Activated T-helper 9 cell treated with anti-CD3 and anti-CD28 coated beads, Interleukin-2, amount 50 U/mL, for 16 hours (primary cell): ENCODE results near the gene ADAD2.
"Not testable (repeated sequence)": the region's sequence is repeated elsewhere in the genome, so short reads cannot be mapped to it uniquely, and the experiment has no call there.

ENCODE experiments used
- DNase-seq: peaks from one replicate; pipeline ENCODE4 v3.0.0-alpha.2; 2020; ENCODE audit warnings: low read depth

ADAD2 gene

DNA sequence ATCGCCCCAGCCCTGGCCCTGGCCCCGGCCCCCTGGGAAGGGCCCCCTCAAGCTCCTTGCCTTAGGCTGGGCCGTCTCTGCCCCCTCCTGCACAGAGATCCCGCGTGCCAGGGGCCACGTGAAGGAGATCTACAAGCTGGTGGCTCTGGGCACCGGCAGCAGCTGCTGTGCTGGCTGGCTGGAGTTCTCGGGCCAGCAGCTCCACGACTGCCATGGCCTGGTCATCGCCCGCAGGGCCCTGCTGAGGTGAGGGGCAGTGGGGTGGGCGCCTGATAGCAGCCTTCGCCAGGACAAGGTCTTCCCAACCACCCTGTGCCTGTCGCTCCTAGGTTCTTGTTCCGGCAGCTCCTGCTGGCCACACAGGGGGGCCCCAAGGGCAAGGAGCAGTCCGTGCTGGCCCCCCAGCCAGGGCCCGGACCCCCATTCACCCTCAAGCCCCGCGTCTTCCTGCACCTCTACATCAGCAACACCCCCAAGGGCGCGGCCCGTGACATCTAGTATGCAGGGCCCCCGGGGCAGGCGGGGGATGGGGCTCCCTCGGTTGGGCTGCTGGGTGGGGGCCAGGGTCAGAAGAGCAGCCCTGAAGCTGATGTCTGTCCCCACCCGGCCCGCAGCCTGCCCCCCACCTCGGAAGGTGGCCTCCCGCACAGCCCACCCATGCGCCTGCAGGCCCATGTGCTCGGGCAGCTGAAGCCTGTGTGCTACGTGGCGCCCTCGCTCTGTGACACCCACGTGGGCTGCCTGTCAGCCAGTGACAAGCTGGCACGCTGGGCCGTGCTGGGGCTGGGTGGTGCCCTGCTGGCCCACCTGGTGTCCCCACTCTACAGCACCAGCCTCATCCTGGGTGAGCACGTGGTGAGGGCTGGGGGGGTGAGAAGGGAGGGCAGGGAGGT is 4.5 kb downstream of the ADAD2 start:
- DNase-seq: no peak

DNA sequence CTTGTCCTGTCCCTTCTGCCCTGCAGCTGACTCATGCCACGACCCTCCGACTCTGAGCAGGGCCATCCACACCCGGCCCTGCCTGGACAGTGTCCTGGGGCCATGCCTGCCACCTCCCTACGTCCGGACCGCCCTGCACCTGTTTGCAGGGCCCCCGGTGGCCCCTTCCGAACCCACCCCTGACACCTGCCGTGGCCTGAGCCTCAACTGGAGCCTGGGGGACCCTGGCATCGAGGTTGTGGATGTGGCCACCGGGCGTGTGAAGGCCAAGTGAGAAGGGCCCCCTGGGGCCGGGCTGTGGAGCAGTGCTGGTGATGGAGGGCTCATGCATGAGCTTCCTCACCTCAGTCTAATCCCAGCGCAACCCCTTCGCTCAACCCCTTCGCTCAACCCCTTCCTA is 5.1 kb downstream of the ADAD2 start:
- no peak for DNase-seq

DNA sequence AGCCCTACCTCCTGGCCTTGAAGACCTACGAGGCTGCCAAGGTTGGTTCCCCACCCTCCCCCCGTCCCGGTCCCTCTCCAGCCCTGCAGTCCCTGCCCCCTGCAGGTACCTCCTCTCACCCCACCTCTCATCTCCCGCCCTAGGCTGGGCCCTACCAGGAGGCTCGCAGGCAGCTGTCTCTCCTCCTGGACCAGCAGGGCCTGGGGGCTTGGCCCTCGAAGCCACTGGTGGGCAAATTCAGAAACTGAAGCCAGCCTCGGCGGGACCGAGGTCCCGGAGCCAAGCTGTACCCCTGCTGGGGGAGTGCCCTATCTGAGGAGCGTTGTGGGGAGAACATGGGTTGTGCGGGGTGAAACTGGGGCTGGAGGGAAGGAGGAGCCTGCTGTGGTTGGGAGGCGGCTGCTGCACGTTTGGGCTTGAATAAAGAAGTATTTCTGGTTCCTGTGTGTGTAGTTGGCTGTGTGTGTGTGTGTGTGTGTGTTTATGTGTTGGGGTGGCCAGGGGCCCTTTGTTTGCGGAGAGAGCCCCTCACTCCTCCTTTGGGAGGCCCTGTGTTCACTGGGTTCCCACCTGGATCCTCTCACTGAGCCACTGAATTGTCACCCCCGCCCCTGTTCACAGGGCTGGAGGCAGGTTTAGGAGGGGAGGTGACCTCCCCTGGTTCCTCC is 5.9 kb downstream of the ADAD2 start:
- DNase-seq: no peak

DNA sequence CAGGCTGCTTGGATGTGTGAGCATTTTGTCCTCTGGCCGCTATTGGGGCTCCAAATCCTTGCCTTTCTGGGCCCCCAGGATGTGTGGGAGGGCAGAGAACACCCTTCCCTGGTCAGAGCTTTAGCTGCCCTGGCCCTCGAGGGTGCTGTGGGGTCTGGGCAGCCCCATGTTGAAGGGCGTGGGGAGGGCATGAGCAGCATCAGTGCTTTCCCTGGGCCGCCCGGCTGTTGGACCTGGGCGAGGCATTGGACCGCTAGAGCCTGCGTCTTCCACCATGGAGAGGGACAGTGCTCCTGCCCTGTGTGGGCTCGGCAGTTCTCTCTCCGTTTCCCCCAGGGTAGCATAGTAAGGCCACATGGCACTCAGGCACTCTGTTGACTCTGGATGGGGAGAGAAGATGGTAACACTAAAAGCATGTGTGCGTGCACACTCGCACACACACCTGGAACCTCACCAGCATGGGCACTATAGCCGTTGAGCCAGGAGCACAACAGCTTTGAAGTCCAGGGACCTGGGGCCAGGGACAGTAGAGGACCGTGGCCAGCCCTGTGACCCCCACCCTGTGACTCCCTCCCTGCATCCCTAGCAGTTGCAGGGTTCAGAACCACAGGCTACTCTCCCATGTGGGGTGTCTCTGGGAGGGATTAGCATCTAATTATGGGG is 6.6 kb downstream of the ADAD2 start:
- no peak for DNase-seq

DNA sequence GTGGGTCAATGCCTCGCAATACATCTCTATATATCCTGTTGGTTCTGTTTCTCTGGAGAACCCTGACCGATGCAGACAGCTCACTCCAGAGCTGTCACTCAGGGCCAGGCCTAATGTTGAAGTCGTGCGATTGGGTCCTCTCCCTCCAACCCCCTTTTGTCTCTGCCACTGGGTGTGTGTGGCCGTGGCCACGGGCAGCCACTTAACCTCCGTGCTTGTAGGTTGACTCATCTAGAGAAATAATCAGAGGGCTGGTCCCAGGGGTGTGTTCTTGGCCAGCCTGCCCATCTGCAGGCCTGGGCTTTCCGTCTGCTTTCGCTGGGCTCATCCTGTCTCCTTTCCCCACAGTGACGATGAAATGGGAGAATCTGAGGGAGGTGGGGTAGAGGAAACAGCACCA is 7.4 kb downstream of the ADAD2 start:
- no peak for DNase-seq

DNA sequence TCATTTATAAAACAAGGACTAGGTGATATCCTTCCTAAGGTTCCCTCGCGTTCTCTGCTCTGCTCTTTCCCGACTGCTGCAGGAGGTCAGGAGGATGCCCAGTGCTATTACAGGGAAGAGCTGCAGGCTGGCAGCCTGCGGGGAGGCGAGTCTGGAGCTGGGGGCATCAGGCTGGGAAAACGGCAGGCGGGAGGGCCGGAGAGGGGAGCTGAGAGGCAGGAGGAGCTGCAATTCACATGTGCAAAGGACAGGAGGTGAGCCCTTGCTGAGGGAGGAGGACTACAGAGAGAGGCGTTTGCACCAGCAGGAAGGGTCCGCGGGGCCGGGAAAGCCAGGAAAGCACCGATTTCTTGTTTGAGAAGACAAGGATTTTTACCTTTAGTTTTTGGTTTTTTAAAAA is 8.1 kb downstream of the ADAD2 start:
- DNase-seq: no peak

DNA sequence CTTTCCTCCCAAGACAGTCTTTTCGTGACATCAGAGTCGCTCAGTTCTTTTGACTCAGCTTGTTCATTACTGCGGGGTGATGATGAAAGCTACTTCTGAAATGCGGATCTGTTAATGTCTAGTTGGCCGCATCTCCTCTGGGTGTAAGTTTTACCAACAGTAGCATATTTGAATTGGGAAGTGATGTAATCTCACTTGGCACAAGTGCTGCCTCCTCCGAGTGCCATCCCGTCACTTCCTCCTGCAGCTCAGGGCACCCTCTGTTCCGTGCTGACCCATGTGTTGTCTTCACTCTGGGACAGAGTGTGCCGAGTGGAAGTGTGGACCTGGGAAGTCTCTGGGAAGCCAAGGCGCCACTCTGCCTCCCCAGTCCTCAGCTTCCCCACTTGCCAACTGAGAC is 8.9 kb downstream of the ADAD2 start:
- no peak for DNase-seq

DNA sequence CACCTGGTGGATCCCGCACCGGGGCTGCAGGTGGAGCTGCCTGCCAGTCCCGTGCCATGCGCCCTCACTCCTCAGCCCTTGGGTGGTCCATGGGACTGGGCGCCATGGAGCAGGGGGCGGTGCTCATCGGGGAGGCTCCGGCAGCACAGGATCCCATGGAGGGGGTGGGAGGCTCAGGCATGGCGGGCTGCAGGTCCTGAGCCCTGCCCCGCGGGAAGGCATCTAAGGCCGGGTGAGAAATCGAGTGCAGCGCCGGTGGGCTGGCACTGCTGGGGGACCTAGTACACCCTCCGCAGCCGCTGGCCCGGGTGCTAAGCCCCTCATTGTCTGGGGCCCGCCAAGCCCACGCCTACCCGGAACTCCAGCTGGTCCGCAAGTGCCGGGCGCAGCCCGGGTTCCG is 13.6 kb downstream of the ADAD2 start:
- DNase-seq: not testable (repeated sequence)

DNA sequence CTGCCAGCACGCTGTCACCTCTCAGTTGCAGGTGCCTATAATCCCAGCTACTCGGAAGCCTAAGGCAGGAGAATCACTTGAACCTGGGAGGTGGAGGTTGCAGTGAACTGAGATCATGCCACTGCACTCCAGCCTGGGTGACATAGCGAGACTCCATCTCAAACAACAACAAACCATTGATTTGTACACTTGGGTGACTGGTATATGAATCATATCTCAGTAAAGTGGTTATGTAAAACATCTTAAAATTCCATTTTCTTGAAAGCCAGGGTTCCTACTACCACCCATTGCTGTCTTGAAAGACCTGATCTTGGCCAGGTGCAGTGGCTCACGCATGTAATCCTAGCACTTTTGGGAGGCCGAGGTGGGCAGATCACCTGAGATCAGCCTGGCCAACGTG is 14.2 kb downstream of the ADAD2 start:
- DNase-seq: not testable (repeated sequence)

DNA sequence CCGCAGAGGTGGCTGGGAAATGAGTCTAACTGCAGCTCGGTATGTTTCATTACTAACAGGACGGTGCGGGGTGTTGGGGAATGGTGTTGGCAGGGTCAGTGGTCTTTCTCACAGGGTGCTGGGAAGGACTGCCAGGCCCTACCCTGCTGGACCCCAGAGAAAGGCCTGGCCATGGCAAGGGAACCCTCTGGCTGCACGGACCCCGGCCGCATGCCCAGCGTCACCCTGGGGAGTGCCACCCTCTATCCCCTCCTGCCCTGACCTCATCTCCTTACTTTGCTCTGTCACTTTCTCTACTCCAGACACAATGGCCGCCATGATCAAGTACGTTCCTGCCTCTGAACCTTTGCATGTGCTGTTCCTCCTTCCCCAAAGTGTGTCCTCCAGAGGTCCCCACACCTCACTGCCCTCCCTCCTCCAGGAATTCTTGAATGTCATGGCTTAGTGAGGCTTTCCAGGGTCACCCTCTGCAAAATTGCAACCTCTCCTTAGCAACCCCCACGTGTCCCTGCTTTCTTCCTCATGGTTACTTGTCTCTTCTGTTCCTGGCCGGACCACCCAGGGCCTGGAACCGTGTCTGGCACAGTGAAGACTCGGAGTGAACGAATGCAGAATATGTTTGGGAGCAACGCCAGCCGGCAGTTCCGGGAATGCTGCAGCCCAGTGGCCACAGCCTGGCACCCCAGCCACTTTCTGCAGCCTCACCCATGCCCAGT is 15.2 kb downstream of the ADAD2 start:
- DNase-seq: no peak

DNA sequence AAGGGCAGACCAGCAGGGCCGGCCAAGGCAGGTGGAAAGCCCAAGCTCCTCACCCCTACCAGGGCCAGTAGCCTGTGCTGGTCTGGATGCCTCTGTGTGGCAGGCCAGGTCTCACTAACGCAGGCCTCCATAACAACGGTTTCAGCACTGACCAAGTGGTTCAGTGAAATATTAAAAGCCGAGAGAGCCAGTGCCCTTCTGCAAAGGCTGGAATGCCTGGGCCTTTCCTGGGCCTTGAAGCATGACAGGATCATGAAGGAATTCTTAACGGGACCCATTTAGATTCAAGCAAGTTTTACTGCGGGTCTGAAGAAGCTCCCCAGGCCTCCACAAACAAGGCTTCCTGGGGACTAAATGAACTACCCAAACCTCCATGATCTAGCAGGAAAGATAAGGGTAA is 16.3 kb downstream of the ADAD2 start:
- no peak for DNase-seq

DNA sequence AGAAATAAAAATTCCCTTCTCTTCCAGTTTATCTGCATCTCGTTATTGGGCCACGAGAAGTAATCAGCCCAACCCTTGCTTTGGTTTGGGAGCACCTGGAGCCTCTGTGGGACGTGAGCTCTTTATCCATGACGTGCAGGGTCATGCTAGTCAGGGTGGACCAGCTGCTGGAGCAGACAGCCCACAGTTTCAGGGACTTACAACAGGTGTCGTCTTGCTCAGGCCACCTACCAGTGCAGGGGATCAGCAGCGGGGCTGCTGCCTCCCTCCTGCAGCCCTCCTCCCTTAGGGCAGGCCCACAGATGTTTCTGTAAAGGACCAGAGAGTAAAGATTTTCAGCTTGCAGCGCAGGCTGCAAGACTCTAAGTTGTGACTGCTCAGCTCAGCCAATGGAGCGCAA is 16.9 kb downstream of the ADAD2 start:
- no peak for DNase-seq

DNA sequence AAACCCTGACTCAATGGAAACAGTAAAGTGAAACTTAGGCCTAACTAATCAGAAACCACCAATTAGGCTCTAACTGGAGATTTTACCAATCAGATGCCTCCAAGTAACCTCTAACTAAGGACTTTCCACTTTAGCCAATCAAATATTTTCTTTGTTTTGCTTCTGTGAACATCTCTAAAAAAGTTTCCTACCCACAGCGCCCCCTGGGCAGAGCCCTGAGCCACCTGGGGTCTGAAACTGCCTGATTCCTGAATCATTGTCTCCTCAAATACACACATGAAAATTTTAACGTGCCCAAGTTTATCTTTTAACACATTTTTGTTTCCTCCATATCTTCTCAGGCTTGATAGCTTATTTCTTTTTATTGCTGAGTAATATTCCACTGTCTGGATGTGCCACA is 19.0 kb downstream of the ADAD2 start:
- DNase-seq: no peak

DNA sequence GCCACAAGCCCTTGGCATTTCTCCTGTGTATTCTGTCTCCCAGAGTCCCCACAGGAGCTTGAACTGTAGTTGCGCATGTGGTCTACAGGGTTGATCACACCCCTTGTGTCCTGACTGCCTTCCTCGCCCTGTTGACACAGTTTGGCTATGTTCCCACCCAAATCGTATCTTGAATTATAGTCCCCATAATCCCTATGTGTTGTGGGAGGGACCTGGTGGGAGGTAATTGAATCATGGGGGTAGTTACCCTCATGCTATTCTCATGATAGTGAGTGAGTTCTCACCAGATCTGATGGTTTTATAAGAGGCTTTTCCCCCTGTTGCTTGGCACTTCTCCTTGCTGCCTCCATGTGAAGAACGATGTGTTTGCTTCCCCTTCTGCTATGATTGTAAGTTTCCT is 21.2 kb downstream of the ADAD2 start:
- no peak for DNase-seq

DNA sequence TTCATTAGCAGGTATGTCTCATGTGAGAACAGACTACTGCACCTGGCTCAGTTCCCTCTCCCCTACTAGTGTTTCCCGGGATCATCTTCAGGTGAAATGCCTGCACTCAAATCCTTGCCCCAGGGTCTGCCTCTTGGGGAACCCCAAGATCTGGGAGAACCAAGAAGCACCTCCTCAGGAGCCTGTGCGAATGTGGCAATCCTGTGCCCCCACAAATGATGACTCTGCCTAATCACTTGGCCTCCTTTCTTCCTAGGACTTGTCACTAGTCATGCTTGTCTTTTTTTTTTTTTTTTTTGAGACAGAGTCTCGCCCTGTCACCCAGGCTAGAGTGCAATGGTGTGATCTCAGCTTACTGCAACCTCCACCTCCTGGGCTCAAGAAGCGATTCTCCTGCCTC is 21.7 kb downstream of the ADAD2 start:
- DNase-seq: no peak

DNA sequence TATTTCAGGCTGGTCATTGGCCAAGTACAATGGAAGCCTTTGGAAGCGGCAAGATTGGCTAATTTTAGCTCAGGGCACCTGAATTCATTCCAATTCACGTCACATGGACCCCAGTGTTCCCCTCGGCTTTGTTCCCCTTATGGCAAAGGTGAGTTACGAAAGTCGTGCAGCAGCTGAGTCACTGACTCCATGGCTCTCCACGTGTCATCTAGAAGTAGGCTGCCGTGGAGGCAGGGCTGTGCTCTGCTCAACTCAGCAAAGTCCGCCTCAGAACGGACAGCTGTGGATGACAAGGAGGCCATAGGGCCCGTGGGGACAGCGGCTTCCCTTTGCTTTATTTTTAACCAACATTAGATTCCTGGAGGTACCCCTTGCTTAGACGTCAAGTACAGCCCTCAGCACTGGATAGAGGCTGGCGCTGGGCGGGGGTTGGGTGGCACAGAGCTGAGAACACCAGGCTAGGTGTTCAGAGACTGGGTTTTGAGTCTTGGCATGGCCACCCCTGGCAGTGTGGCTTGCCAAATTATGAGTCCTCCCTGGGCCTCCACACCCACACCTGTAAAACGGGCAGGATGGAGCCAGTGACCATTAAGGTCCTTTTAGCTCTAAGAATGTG is 23.6 kb downstream of the ADAD2 start:
- DNase-seq: no peak

DNA sequence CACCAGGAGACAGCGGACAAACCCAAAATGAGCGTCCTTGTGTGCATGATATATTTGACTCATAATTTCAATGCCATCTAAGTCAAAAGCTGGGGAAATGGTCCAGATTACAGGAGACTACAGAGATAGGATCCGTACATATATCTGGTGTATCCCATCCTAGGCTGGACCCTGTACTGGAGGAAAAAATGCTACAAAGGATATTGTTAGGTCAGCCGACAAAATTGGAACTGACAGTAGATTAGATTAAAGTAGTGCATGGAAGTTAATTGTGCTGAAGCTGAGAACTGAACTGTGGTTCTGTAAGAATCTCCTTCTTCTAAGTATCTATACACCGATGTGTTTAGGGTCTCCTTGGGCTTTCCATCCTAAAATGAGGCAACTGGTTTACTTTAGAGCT is 24.6 kb downstream of the ADAD2 start:
- DNase-seq: no peak

DNA sequence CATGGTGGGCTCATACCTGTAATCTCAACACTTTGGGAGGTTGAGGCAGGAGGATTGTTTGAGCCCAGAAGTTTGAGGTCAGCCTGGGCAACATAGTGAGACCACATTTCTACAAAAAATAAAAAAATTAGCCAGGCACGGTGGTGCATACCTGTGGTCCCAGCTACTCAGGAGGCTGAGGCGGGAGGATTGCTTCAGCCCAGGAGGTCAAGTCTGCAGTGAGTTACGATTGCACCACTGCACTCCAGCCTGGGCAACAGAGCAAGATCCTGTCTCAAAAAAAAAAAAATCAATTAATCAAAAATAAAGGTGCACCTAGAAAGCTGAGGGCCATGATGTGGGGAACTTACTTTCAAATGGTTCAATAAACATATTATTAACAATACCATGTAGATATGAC is 25.2 kb downstream of the ADAD2 start:
- not testable (repeated sequence) for DNase-seq

DNA sequence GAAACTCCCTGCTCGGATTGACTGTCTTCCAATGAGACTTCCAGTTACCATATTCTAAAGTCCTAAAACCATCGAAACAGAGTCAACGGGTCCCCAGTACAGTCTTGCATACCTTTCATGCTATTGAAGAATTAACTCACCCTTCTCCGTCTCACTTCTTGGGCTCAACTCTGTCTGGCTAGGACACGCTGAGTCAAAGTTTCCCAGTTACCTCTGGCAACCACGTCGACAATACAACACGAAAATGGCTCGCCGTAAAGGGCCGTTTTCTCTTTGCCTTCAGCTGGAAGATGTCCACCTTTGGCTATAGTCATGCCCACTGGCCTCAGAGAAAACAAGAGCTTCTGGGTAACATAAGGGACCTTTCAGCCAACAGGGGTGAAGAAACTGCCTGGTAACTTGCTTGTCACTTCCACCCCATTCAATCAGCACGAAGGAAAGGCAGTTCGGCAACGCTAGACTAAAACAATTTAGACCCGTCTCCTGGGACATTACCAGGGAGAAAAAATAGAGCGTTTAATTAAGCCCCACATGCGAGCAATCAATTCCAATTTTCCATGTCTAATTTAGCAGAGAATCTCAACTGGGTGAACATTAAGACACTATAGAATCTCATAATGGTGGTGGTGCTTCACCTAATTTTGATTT is 27.3 kb downstream of the ADAD2 start:
- DNase-seq: no peak

DNA sequence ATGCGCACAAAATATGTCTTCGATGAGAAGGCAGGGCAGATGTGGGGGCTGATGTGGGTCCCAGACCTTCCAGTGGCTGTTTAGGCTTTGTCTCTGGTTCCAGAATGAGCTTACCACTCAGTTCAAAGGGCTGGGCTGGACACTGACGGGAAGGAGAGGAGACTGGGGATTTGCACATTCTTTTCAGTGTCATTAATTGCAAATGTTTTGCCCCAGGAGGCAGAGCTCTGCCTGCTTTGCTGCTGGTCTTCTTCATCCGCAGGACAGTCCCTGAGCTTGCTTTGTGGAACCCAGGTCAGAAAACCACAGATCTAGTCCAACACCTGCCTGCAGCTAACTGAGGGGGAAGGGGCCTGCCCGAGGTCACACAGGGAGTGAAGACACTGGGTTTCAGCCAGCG is 28.0 kb downstream of the ADAD2 start:
- DNase-seq: no peak

DNA sequence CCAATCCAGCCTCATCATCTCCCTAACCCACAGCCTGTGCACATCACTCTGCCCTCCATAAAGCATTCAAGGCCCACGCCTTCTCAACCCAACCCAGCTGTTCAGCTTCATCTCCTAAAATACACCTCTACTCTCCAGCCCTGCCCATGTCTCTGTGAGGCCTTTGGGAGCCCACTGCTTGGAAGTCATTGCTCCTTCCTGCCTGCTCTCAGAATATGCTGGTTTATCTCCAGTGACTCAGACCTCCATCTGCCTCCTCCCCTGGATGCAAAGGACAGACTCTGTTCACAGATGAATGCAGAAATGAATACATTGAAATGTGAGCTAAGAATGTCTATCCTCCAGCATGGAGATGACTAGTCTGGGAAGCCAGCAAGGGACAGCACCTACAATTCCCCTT is 29.9 kb downstream of the ADAD2 start:
- no peak for DNase-seq

DNA sequence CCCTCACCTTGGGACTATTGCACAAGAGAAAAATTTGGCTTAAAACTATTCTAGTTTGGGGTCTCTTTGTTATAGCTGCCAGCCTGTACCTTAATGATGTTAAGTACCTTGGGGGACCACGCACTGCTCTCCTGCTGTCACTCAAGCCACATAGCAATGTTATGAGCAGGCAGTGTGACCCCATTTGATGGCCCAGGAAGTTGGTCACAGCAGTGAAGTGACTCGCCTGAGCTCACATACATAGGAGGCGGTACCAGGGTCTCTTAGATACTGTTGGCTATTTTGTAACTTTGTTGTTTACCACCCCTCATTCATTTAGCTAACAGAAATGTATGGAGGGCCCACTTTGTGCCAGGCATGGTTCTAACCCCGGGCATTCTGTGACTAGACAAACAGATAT is 32.5 kb downstream of the ADAD2 start:
- no peak for DNase-seq
